GF-D8 (cell line): ENCODE measurements around the gene RAD21L1.
A peak's percentile ranks its signal among the peaks of the same experiment; 100 is the strongest.

Source experiments
- DNase-seq: peaks from one replicate; lab custom pipeline; 2025; lab: John Stamatoyannopoulos, UW

The RAD21L1 gene

GRCh38 chr20:1225783-1226654 is at the start of gene RAD21L1:
Gene RAD21L1 (plus strand): TSS chr20:1226044. CDS start chr20:1228454, 2,410 bp downstream.
- no peak for DNase-seq

- no peak for DNase-seq
Observed at GRCh38 chr20:1177680-1178079, 48.2 kb upstream of the RAD21L1 start.

- DNase-seq: no peak
Observed at GRCh38 chr20:1178103-1178502, 47.7 kb upstream of the RAD21L1 start.

GRCh38 chr20:1178623-1179022 is 47.2 kb upstream of the RAD21L1 start:
- no peak for DNase-seq

- no peak for DNase-seq
Observed at GRCh38 chr20:1180949-1181348, 44.9 kb upstream of the RAD21L1 start.

GRCh38 chr20:1182106-1182505 is 43.7 kb upstream of the RAD21L1 start:
- DNase-seq: no peak

- DNase-seq: no peak
Observed at GRCh38 chr20:1183153-1183552, 42.7 kb upstream of the RAD21L1 start.

GRCh38 chr20:1184260-1184637 is 41.6 kb upstream of the RAD21L1 start:
- no peak for DNase-seq

GRCh38 chr20:1184638-1185315 is 41.1 kb upstream of the RAD21L1 start, which contains the start of gene TMEM74B:
Gene TMEM74B (minus strand): TSS chr20:1184981. CDS start chr20:1183801, 1,180 bp downstream.
- DNase-seq: no peak

- DNase-seq: no peak
Observed at GRCh38 chr20:1185316-1185741, 40.5 kb upstream of the RAD21L1 start.

GRCh38 chr20:1185790-1186334 is 40.0 kb upstream of the RAD21L1 start:
- peak; percentile 1 for DNase-seq

GRCh38 chr20:1186367-1186991 is 39.4 kb upstream of the RAD21L1 start:
- no peak for DNase-seq

- DNase-seq: peak; percentile 6
Observed at GRCh38 chr20:1187605-1188171, 38.2 kb upstream of the RAD21L1 start.

- no peak for DNase-seq
Observed at GRCh38 chr20:1188347-1188746, 37.5 kb upstream of the RAD21L1 start.

GRCh38 chr20:1189827-1190226 is 36.0 kb upstream of the RAD21L1 start:
- DNase-seq: no peak

GRCh38 chr20:1190847-1191246 is 35.0 kb upstream of the RAD21L1 start:
- DNase-seq: no peak

- DNase-seq: no peak
Observed at GRCh38 chr20:1191299-1191698, 34.5 kb upstream of the RAD21L1 start.

GRCh38 chr20:1195226-1195625 is 30.6 kb upstream of the RAD21L1 start:
- DNase-seq: no peak

GRCh38 chr20:1196634-1197033 is 29.2 kb upstream of the RAD21L1 start:
- DNase-seq: no peak

- no peak for DNase-seq
Observed at GRCh38 chr20:1197801-1198200, 28.0 kb upstream of the RAD21L1 start.

GRCh38 chr20:1198751-1199150 is 27.1 kb upstream of the RAD21L1 start:
- DNase-seq: no peak
